GM12872 (cell line): ENCODE results near the gene PGLYRP3.

ENCODE experiments used
- CTCF ChIP-seq: IDR thresholded peaks from 3 replicates; pipeline ENCODE4 v1.5.1; 2011; ENCODE audit warnings: low read depth, mild to moderate bottlenecking, low read length, moderate library complexity; ENCODE audit not compliant: insufficient read depth

PGLYRP3 gene

DNA sequence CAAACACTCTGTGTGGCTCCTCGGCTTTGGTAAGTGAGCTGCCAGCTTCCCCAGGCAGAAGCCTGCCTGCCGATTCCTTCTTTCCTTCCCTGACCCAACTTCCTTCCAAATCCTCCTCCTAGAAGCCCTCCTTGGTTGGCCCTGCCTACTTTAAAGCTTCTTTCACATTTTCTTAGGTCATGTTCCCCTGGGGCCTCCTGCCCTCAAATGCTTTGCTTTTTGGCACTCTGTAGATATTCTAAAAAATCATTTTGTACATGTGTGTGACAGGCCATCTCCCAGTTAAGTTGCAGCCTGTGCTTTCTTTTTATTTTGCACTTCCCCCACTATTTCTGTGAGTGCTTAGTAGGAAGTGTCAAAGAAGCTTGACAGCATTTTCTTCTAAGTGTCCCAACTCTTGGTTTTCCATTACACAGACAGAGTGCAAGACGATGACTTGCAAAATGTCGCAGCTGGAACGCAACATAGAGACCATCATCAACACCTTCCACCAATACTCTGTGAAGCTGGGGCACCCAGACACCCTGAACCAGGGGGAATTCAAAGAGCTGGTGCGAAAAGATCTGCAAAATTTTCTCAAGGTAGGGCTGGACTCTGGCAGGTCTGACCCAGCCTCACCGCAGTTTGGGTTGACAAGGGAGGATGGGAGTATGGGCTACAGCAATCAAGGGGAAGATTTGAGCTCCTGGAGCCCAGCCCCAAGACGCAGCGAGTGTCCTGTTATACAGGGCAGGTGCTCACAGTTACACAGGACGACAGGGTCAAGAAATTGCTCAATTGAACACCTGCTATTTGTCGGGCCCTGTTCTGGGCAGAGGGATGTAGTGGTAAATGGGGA, 45.3 kb upstream of the PGLYRP3 start, which contains the start of gene S100A9:
Gene S100A9 (plus strand): TSS at position 2 of the 838 bp plus-strand sequence. CDS start 430 bp downstream, at position 432.
- no peak for TF ChIP-seq CTCF

DNA sequence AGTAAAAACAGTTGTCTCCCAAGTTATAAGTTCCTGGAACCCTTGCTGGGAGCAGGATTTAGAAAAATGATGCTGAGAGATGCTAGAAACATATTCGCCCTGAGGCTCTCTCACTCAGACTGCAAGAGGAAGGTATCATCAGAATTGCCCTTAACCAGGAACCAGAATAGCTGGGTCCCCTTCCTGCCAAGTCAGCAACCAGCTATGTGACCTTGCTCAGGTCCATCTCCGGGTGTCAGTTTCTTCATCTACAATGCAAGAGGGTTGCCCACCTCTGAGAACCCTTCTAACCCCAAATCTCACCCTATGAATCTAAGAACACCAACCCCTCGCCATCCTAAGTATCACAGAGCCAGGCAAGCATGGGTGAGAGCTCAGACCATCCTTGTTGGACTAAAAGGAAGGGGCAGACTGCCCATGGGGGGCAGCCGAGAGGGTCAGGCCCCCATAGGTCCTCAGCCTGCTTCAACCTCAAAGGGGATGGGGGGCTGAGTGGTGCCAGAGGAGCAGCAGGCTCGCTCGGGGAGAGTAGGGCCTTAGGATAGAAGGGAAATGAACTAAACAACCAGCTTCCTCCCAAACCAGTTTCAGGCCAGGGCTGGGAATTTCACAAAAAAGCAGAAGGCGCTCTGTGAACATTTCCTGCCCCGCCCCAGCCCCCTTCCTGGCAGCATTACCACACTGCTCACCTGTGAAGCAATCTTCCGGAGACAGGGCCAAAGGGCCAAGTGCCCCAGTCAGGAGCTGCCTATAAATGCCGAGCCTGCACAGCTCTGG, 44.5 kb upstream of the PGLYRP3 start:
- TF ChIP-seq CTCF = no peak

GRCh38 chr1:153356392-153357075, 43.8 kb upstream of the PGLYRP3 start:
- TF ChIP-seq CTCF = no peak

DNA sequence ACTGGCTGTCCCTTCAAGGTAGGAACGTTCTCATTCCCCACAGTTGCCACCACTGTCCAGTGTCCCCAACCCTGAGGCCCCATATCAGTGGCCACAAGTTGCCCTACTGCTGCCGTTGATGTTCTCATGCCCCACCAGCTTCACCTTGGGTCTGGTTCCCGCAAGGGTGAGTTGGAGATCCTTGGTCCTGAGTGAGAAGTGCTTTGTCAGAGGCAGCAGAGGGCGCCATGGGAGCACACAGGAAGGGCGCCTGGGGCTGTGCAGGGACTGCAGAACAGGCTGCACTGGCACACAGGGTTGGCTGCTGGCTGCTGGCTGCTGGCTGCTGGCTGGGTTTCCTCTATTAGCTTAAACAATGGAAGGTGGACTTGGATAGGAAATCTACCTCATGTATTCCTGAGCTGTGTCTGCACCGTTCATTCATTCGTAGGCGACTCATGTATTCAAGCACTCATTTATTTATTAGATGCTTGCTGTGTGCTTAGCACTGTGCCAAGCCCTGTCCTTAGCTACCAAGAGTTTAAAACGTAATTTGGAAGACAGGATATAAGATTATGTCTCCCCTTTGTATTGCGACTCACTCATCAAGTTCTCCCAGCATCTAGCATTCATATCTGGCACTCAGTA, 42.8 kb upstream of the PGLYRP3 start:
- TF ChIP-seq CTCF = peak; percentile 75

DNA sequence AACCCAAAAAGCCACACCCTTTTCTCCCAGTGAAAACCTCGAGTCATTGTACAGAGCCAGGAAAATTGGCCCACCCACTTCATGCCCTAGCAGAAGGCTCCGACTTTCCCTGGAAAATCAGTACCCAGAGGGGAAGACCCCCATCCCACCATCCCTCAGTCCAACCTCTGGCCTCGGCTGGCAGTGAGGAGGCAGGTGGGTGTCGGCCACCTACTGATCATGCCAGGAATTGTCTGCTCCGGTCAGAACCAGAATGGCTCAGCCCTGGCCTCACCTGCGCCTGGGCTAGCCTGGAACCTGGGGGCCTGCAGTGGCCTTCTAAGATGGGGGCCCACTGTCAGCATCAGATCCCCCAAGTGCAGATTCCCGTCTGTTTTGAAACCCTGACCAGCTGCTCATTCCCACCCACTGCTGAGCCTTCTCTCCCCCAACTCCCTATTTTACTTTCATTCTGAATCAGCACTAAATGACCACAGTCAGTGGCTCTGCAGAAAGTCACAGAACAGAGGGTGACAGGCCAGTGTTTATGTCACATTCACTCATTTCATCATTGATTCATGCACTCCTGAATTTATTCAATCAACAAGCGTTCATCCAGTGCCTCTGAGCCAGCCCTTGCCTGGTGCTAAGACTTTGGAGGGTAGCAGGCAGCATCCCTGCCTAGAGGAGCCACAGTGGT, 41.9 kb upstream of the PGLYRP3 start:
- TF ChIP-seq CTCF = no peak

DNA sequence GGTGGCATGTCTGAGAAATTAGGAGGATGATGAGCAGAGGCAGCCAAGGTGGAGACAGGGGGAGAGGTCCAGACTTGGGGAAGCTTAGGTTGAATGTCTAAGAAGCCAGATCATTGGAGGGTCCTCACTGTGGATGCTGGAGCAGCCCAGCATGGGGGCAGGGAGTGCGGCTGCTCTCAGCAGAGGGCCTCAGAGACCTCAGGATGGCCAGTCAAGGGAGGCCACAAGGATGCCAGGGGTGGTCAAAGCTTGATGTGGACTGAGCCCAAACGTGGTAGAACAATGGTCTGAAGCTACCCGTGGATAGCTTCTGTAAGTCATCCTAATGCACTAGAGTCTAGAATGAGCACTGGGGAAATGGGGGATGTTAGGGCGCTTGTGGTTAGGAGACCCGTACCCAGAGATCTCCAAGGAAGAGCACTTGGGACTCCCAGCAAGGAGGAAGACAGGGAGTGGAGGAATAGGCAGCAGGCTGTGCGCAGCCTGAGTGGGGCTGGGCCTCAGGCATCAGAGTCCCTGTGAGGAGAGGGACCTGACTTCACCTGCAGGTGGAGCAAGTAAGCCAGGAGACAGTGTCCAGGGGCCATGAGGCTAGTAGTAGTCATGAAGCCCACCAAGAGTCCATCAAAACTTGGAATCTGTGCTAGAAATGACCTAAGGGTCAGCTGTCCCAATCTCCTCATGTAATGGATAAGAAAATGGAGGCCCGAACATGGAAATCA, 40.6 kb upstream of the PGLYRP3 start:
- TF ChIP-seq CTCF = peak; percentile 59
